ENCODE results near the gene DRAP1. TPM values are rescaled to one million over a fixed set of nuclear protein-coding genes. Genes with fewer than 3 reads are reported as not detected.

DRAP1 gene
- total RNA-seq, 1 experiment from 2014 or later = 105 TPM

- Mint-ChIP-seq H3K4me1 (peaks cover 0 to 2% of the 10 kb centered on the region in 2 experiments; a peak in 2 of 4 replicates), H3K9me3 (no peaks in the 10 kb centered on the region; a peak in 1 of 5 replicates), H3K27ac (peak overlapping the region in 1 of 3 experiments; percentile 72; a peak in 1 of 7 replicates), H3K4me3 (no peak overlapping the region), H3K36me3 (ENCODE audit: insufficient read depth in 1 of 3, low read depth in 3 of 3) (peaks cover 0 to 12% (median 2%) of the 10 kb centered on the region in 3 experiments; a peak in 3 of 7 replicates), H3K27me3 (ENCODE audit: low read depth) (peaks cover 2% of the 10 kb centered on the region)
- Histone ChIP-seq H3K9ac (ENCODE audit: extremely low read depth, insufficient read length, low read length) (no peak overlapping the region), H2BK5ac (ENCODE audit: insufficient read length, low read length) (no peak overlapping the region), H3K18ac (ENCODE audit: insufficient read length, low read depth, low read length) (no peak overlapping the region), H3K27me3 (ENCODE audit: insufficient read depth, low read length) (no peaks in the 10 kb centered on the region), H3K27ac (ENCODE audit: insufficient read length, low read depth, low read length) (no peak overlapping the region), H4K5ac (ENCODE audit: insufficient read length, low read depth, low read length) (no peak overlapping the region), H3K4me2 (ENCODE audit: insufficient read depth, insufficient read length, low read length) (no peak overlapping the region), H3K4ac (ENCODE audit: low read depth, low read length) (no peak overlapping the region; the same call in 1 of the 2 replicates), H2AK5ac (ENCODE audit: insufficient read length, low read length) (no peak overlapping the region), H3K4me1 (ENCODE audit: insufficient read depth, low read length) (no peaks in the 10 kb centered on the region), H4K91ac (ENCODE audit: insufficient read length, low read depth, low read length) (no peak overlapping the region), H3K9me3 (ENCODE audit: control insufficient read depth, low read depth, low read length) (no peaks in the 10 kb centered on the region), H3K79me1 (ENCODE audit: insufficient read depth, low read depth, low read length, poor library complexity, severe bottlenecking) (no peaks in the 10 kb centered on the region), H3K56ac (ENCODE audit: insufficient read length, low read depth, low read length) (no peak overlapping the region), H3K23ac (ENCODE audit: insufficient read length, low read depth, low read length) (no peak overlapping the region), H2BK20ac (ENCODE audit: low read depth, low read length, poor library complexity, severe bottlenecking) (no peak overlapping the region), H2BK12ac (ENCODE audit: insufficient read length, low read depth, low read length) (no peak overlapping the region), H4K20me1 (ENCODE audit: control insufficient read depth, insufficient read depth, insufficient read length) (no peaks in the 10 kb centered on the region), H3K23me2 (ENCODE audit: insufficient read length, low read depth, low read length, poor library complexity, severe bottlenecking) (no peaks in the 10 kb centered on the region), H2BK120ac (ENCODE audit: low read depth, low read length, poor library complexity, severe bottlenecking) (no peak overlapping the region), H3K79me2 (ENCODE audit: insufficient read depth, low read length) (no peaks in the 10 kb centered on the region), H3T11ph (ENCODE audit: low read length) (no peak overlapping the region), H2BK15ac (ENCODE audit: low read depth, low read length) (no peak overlapping the region), H2AFZ (ENCODE audit: low read length) (no peak overlapping the region), H3K14ac (ENCODE audit: insufficient read depth, low read length) (no peak overlapping the region), H4K8ac (replicated peaks; ENCODE audit: insufficient read length, low read depth, low read length) (no peak overlapping the region)
- WGBS (ENCODE audit: extremely low coverage, insufficient read length, low lambda C conversion rate) = no CpG with 5 or more reads among the region's 20 CpGs
- TF ChIP-seq, protein P1, sequence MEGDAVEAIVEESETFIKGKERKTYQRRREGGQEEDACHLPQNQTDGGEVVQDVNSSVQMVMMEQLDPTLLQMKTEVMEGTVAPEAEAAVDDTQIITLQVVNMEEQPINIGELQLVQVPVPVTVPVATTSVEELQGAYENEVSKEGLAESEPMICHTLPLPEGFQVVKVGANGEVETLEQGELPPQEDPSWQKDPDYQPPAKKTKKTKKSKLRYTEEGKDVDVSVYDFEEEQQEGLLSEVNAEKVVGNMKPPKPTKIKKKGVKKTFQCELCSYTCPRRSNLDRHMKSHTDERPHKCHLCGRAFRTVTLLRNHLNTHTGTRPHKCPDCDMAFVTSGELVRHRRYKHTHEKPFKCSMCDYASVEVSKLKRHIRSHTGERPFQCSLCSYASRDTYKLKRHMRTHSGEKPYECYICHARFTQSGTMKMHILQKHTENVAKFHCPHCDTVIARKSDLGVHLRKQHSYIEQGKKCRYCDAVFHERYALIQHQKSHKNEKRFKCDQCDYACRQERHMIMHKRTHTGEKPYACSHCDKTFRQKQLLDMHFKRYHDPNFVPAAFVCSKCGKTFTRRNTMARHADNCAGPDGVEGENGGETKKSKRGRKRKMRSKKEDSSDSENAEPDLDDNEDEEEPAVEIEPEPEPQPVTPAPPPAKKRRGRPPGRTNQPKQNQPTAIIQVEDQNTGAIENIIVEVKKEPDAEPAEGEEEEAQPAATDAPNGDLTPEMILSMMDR (conservative IDR thresholded peaks at IDR 0.05) = no peak
- no peak for DNase-seq
Observed at GRCh38 chr11:65953471-65953870, 34.2 kb downstream of the DRAP1 start.

Data from H9 (cell line).